Osteoblast (primary cell): Measurements from ENCODE around the gene TRPV4. TPM values are rescaled to one million over a fixed set of nuclear protein-coding genes. Genes with fewer than 3 reads are reported as not detected.

Experiments used
- DNase-seq: peaks from one replicate; pipeline ENCODE4 v3.0.0; 2011; ENCODE audit warnings: low spot score, mixed read lengths; ENCODE audit not compliant: insufficient read length; ENCODE audit errors: missing footprints
- H2AFZ ChIP-seq: 2 replicates; pipeline ENCODE4 v1.6.0; 2011; ENCODE audit warnings: mild to moderate bottlenecking, low read length
- H3K27ac ChIP-seq: 2 replicates; pipeline ENCODE4 v1.5.1; 2011; ENCODE audit warnings: mild to moderate bottlenecking, low read depth, low read length, moderate library complexity
- H3K27me3 ChIP-seq: 2 replicates; pipeline ENCODE4 v1.6.0; 2012; ENCODE audit warnings: mild to moderate bottlenecking, control low read depth, inconsistent platforms, low read length, moderate library complexity; ENCODE audit not compliant: insufficient read depth
- H3K36me3 ChIP-seq: 2 replicates; pipeline ENCODE4 v1.5.1; 2011; ENCODE audit warnings: mild to moderate bottlenecking, low read length, control low read depth, moderate library complexity; ENCODE audit not compliant: insufficient read depth
- H3K4me1 ChIP-seq: 2 replicates; pipeline ENCODE4 v1.5.1; 2011; ENCODE audit warnings: mild to moderate bottlenecking, low read length, control low read depth, moderate library complexity; ENCODE audit not compliant: insufficient read depth
- H3K4me2 ChIP-seq: 2 replicates; pipeline ENCODE4 v1.6.0; 2011; ENCODE audit warnings: mild to moderate bottlenecking, low read length; ENCODE audit not compliant: insufficient read depth
- H3K4me3 ChIP-seq: fragments of 200-600 bp; sonication (generic); 3 replicates; pipeline ENCODE4 v1.5.1; 2012; ENCODE audit warnings: mild to moderate bottlenecking, low read length, inconsistent platforms; ENCODE audit not compliant: insufficient read depth
- H3K79me2 ChIP-seq: 2 replicates; pipeline ENCODE4 v1.6.0; 2012; ENCODE audit warnings: mild to moderate bottlenecking, low read length, control low read depth, inconsistent platforms; ENCODE audit not compliant: insufficient read depth
- H3K9me3 ChIP-seq: 2 replicates; pipeline ENCODE4 v1.5.1; 2011; ENCODE audit warnings: low read depth, low read length, control low read depth
- H4K20me1 ChIP-seq: 2 replicates; pipeline ENCODE4 v1.6.0; 2012; ENCODE audit warnings: mild to moderate bottlenecking, low read length, control low read depth; ENCODE audit not compliant: insufficient read depth
- CTCF ChIP-seq: IDR thresholded peaks from 2 replicates; pipeline ENCODE4 v1.5.1; 2011; ENCODE audit warnings: mild to moderate bottlenecking, low read depth, low read length, moderate library complexity; ENCODE audit errors: extremely low read depth
- total RNA-seq: library from RNA; depleted of rRNA; stranded (reverse); fragments of >200 nt; gene quantifications from 2 replicates; pipeline ENCODE4 v1.2.3, GENCODE V29; 2012

TRPV4 gene
- total RNA-seq, 1 donor = 5.8 TPM

GRCh38 chr12:109767456-109767855, 65.7 kb downstream of the TRPV4 start:
- H3K27ac ChIP-seq = no peak overlapping the region
- H3K27me3 ChIP-seq = no peaks in the 10 kb centered on the region
- DNase-seq = no peak
- H2AFZ ChIP-seq = no peak overlapping the region
- no peaks in the 10 kb centered on the region for H3K79me2 ChIP-seq
- TF ChIP-seq CTCF = no peak
- no peaks in the 10 kb centered on the region for H3K4me1 ChIP-seq
- no peak overlapping the region for H3K4me2 ChIP-seq
- H3K36me3 ChIP-seq = no peaks in the 10 kb centered on the region
- H4K20me1 ChIP-seq = no peaks in the 10 kb centered on the region
- H3K9me3 ChIP-seq = peaks cover 4% of the 10 kb centered on the region
- no peak overlapping the region for H3K4me3 ChIP-seq

GRCh38 chr12:109766251-109766778, 66.9 kb downstream of the TRPV4 start:
- H3K4me3 ChIP-seq = no peak overlapping the region
- H2AFZ ChIP-seq = no peak overlapping the region
- no peaks in the 10 kb centered on the region for H4K20me1 ChIP-seq
- H3K9me3 ChIP-seq = peaks cover 4% of the 10 kb centered on the region
- no peak for TF ChIP-seq CTCF
- no peaks in the 10 kb centered on the region for H3K36me3 ChIP-seq
- no peak overlapping the region for H3K27ac ChIP-seq
- H3K4me1 ChIP-seq = no peaks in the 10 kb centered on the region
- H3K79me2 ChIP-seq = no peaks in the 10 kb centered on the region
- no peaks in the 10 kb centered on the region for H3K27me3 ChIP-seq
- DNase-seq = no peak
- H3K4me2 ChIP-seq = no peak overlapping the region

- Histone ChIP-seq H2AFZ (no peak overlapping the region), H3K27me3 (no peaks in the 10 kb centered on the region), H4K20me1 (no peaks in the 10 kb centered on the region), H3K79me2 (no peaks in the 10 kb centered on the region), H3K27ac (no peak overlapping the region), H3K4me2 (no peak overlapping the region), H3K36me3 (no peaks in the 10 kb centered on the region), H3K4me3 (no peak overlapping the region), H3K9me3 (peaks cover 4% of the 10 kb centered on the region), H3K4me1 (no peaks in the 10 kb centered on the region)
- DNase-seq = peak; percentile 17
- no peak for TF ChIP-seq CTCF
Observed at GRCh38 chr12:109765446-109765810, 67.8 kb downstream of the TRPV4 start.

- no peak for DNase-seq
- H3K27ac ChIP-seq = no peak overlapping the region
- H3K4me1 ChIP-seq = no peaks in the 10 kb centered on the region
- no peak overlapping the region for H3K4me2 ChIP-seq
- H2AFZ ChIP-seq = no peak overlapping the region
- H3K27me3 ChIP-seq = no peaks in the 10 kb centered on the region
- no peak overlapping the region for H3K4me3 ChIP-seq
- H4K20me1 ChIP-seq = no peaks in the 10 kb centered on the region
- no peak for TF ChIP-seq CTCF
- H3K9me3 ChIP-seq = peaks cover 4% of the 10 kb centered on the region
- H3K79me2 ChIP-seq = no peaks in the 10 kb centered on the region
- H3K36me3 ChIP-seq = no peaks in the 10 kb centered on the region
Observed at GRCh38 chr12:109764776-109765445, 68.3 kb downstream of the TRPV4 start.
